Right lobe of liver (tissue), 4 donors: ENCODE measurements around the gene KCNIP1.

Experiments
- POLR2A ChIP-seq: fragments of 450-650 bp; IDR thresholded peaks from one replicate; pipeline ENCODE4 v1.6.1; 2017; ENCODE audit warnings: antibody characterized with exemption, mild to moderate bottlenecking
- TF ChIP-seq, protein P1 (sequence below), 4 donors: fragments of 200-600 bp in 3 of 4; fragments of 450-650 bp in 1 of 4; IDR thresholded peaks; one replicate each; pipeline versions ENCODE4 v1.5.1 to v1.8.0; 2016 to 2022; ENCODE audit warnings: antibody characterized with exemption in 4 of 4, mild to moderate bottlenecking in 2 of 4
- donor health status: DM: no; HTN: no; CAD: no.
- donor health status: DM: no; HTN: no; CAD: no.
- donor health status: DM: no; HTN: yes; CAD: no.

DNA sequence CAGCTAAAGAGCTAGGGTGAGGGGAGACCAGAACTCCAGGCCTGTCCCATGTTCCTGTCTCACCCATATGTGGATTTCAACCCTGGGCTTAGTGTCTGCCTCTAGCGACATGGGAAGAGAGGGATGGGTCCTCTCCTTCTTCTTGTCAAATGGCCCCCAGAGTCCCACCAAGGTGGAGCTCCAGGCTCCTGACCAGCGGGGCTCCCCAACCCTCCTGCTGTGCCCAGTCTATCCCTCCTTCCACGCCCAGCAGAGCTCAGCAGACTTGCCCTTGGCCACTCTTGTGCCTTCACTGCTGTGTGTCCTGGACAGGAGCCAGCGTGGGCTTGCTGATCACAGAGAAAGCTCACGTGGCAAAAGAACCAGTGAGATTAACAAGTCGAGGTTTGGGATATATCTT is 156.7 kb downstream of the KCNIP1 start:
- TF ChIP-seq, protein P1, sequence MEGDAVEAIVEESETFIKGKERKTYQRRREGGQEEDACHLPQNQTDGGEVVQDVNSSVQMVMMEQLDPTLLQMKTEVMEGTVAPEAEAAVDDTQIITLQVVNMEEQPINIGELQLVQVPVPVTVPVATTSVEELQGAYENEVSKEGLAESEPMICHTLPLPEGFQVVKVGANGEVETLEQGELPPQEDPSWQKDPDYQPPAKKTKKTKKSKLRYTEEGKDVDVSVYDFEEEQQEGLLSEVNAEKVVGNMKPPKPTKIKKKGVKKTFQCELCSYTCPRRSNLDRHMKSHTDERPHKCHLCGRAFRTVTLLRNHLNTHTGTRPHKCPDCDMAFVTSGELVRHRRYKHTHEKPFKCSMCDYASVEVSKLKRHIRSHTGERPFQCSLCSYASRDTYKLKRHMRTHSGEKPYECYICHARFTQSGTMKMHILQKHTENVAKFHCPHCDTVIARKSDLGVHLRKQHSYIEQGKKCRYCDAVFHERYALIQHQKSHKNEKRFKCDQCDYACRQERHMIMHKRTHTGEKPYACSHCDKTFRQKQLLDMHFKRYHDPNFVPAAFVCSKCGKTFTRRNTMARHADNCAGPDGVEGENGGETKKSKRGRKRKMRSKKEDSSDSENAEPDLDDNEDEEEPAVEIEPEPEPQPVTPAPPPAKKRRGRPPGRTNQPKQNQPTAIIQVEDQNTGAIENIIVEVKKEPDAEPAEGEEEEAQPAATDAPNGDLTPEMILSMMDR (IDR thresholded peaks at IDR 0.05), result no peak
- TF ChIP-seq POLR2A, result no peak
